GM12878 (cell line): Measurements from ENCODE around the gene PAX7. TPM values are rescaled to one million over a fixed set of nuclear protein-coding genes. Genes with fewer than 3 reads are reported as not detected.

Experiments
- ATAC-seq: fragments of 200-7000 bp; cut with Tn5 transposase; 3 replicates; pipeline ENCODE4 v1.9.1; 2020; ENCODE audit warnings: mild to moderate bottlenecking, moderate library complexity
- BruUV-seq: library from RNA; stranded (reverse); fragments of 400-500 nt; replicated peaks from 2 replicates; lab custom pipeline; 2021; lab: Mats Ljungman, UMichigan
- CTCF ChIA-PET: fragments of 300-600 bp; sonication (Branson Sonifier 250); formaldehyde crosslinking; extraction: SDS; loops from one replicate; lab custom pipeline; 2021; ENCODE audit warnings: inconsistent platforms; lab: Yijun Ruan, JAX
- POLR2A ChIA-PET: fragments of 350-600 bp; formaldehyde crosslinking; extraction: SDS; loops from one replicate; lab custom pipeline; 2021; ENCODE audit warnings: inconsistent platforms; lab: Charles Lee
- RAD21 ChIA-PET: fragments of 300-600 bp; sonication (Branson Sonifier 250); formaldehyde crosslinking; loops from one replicate; lab custom pipeline; 2023; ENCODE audit warnings: antibody characterized with exemption; ENCODE audit not compliant: unreplicated experiment; lab: Charles Lee
- SMC1A ChIA-PET: fragments of 300-600 bp; sonication (Branson Sonifier 250); formaldehyde crosslinking; loops from one replicate; lab custom pipeline; 2023; ENCODE audit not compliant: unreplicated experiment, uncharacterized antibody; lab: Charles Lee
- DNase-seq: peaks from one replicate; pipeline ENCODE4 v3.0.0-alpha.2; 2011; ENCODE audit warnings: low read depth, low spot score
- FAIRE-seq: peaks from 3 replicates; lab custom pipeline; 2011; peaks lifted over from hg19 to GRCh38; lab: Jason Lieb, UNC
- H2AFZ ChIP-seq: 2 replicates; pipeline ENCODE4 v1.6.0; 2011; ENCODE audit warnings: low read depth, low read length, control low read depth; ENCODE audit not compliant: control insufficient read depth
- H3K27ac ChIP-seq: 2 replicates; pipeline ENCODE4 v1.5.1; 2011; ENCODE audit warnings: control low read depth; ENCODE audit not compliant: control insufficient read depth, insufficient read depth
- H3K27me3 ChIP-seq, 2 experiments: replicated peaks in 1 of 2; 2 replicates each; pipeline versions ENCODE4 v1.6.0 to v1.6.1; 2011; ENCODE audit warnings: low read length in 1 of 2; ENCODE audit not compliant: control insufficient read depth in 2 of 2, insufficient read depth in 2 of 2
- H3K36me3 ChIP-seq, 2 experiments: 2 replicates each; pipeline ENCODE4 v1.5.1; 2011; ENCODE audit warnings: low read length in 1 of 2; ENCODE audit not compliant: control insufficient read depth in 2 of 2, insufficient read depth in 2 of 2
- H3K4me1 ChIP-seq: 2 replicates; pipeline ENCODE4 v1.6.1; 2011; ENCODE audit warnings: mild to moderate bottlenecking, low read length, moderate library complexity, mixed read lengths; ENCODE audit not compliant: control insufficient read depth, insufficient read depth
- H3K4me2 ChIP-seq: 2 replicates; pipeline ENCODE4 v1.6.0; 2011; ENCODE audit warnings: control low read depth; ENCODE audit not compliant: control insufficient read depth, insufficient read depth
- H3K4me3 ChIP-seq: fragments of 200-600 bp; sonication (generic); 2 replicates; pipeline ENCODE4 v1.5.1; 2016
- H3K79me2 ChIP-seq: 2 replicates; pipeline ENCODE4 v1.6.0; 2011; ENCODE audit warnings: low read length; ENCODE audit not compliant: control insufficient read depth, insufficient read depth
- H3K9ac ChIP-seq: 2 replicates; pipeline ENCODE4 v1.8.0; 2011; ENCODE audit warnings: low read length, control low read depth, mixed read lengths; ENCODE audit not compliant: control insufficient read depth, insufficient read depth
- H3K9me3 ChIP-seq: replicated peaks from 3 replicates; pipeline ENCODE4 v1.5.1; 2011; ENCODE audit warnings: mild to moderate bottlenecking, low read length; ENCODE audit not compliant: control insufficient read depth, insufficient read depth
- H4K20me1 ChIP-seq: 2 replicates; pipeline ENCODE4 v1.6.0; 2011; ENCODE audit not compliant: control insufficient read depth, insufficient read depth
- CHD4 ChIP-seq: fragments of 200-600 bp; sonication (generic); IDR thresholded peaks from 2 replicates; pipeline ENCODE4 v1.6.1; 2016; ENCODE audit warnings: mild to moderate bottlenecking
- FOS ChIP-seq: IDR thresholded peaks from 3 replicates; pipeline ENCODE4 v1.6.1; 2011; ENCODE audit warnings: borderline replicate concordance; ENCODE audit not compliant: insufficient read length; ENCODE audit errors: extremely low read depth
- PAX8 ChIP-seq: fragments of 450-650 bp; IDR thresholded peaks from 2 replicates; pipeline ENCODE4 v1.6.1; 2017; ENCODE audit warnings: mild to moderate bottlenecking, moderate library complexity
- SMAD5 ChIP-seq: IDR thresholded peaks from 2 replicates; pipeline ENCODE4 v1.6.1; 2016; ENCODE audit warnings: antibody characterized with exemption, low read depth
- SUPT20H ChIP-seq: IDR thresholded peaks from 2 replicates; pipeline ENCODE4 v1.6.1; 2011; ENCODE audit warnings: low read depth, mild to moderate bottlenecking, low read length, moderate library complexity, borderline replicate concordance; ENCODE audit not compliant: control insufficient read depth
- YY1 ChIP-seq: IDR thresholded peaks from 2 replicates; pipeline ENCODE4 v1.6.1; 2011; ENCODE audit warnings: low read depth, mild to moderate bottlenecking, low read length
- ZNF687 ChIP-seq: fragments of 450-650 bp; IDR thresholded peaks from 2 replicates; pipeline ENCODE4 v1.6.1; 2017; ENCODE audit warnings: mild to moderate bottlenecking, moderate library complexity
- WGBS: methylation state at CpG from one replicate; pipeline ENCODE4 v1.1.6; 2016; ENCODE audit warnings: low lambda C conversion rate; ENCODE audit not compliant: insufficient replicate concordance, insufficient coverage; ENCODE audit errors: missing lambda C conversion rate; 5-methylcytosine and 5-hydroxymethylcytosine counted together
- in situ Hi-C: fragments of 300-500 bp; cut with MboI; formaldehyde crosslinking; loops from 9 replicates; pipeline ENCODE4 v1.14.3; 2018; ENCODE audit warnings: mixed read lengths
- intact Hi-C: fragments of 100-400 bp; cut with micrococcal nuclease; formaldehyde crosslinking; loops from one replicate; pipeline ENCODE4 v1.14.2; 2022; ENCODE audit not compliant: unreplicated experiment
- polyA plus RNA-seq, 11 experiments: library from polyadenylated mRNA; depleted of rRNA in 4 of 11; unstranded in 6 of 11; stranded (reverse) in 5 of 11; fragments of >200 nt; fragmentation: Nextera tagmentation in 4 of 11; fragmentation: Illumina TruSeq in 1 of 11; extraction: Ambion mirVana in 4 of 11; extraction: Trizol in 1 of 11; gene quantifications; 1 replicate in 1 of 11; 2 replicates in 10 of 11; pipeline versions ENCODE4 v1.2.1 to v1.2.3, GENCODE V29; 2011 to 2016; ENCODE audit warnings: inconsistent platforms in 2 of 11, missing spikeins in 2 of 11, low read depth in 1 of 11
- total RNA-seq, 4 experiments: library from RNA; depleted of rRNA in 3 of 4; stranded (reverse); fragments of >200 nt in 3 of 4; fragmentation: Illumina TruSeq in 1 of 4; extraction: Trizol in 1 of 4; gene quantifications; 2 replicates each; pipeline versions ENCODE4 v1.2.1 to v1.2.3, GENCODE V29; 2013 to 2021

The PAX7 gene
- total and polyA plus RNA-seq, 10 of the 15 experiments (the other 5 are each of a cell fraction or from before 2014, with no cell fraction given) = not detected

- no peak for TF ChIP-seq FOS
- TF ChIP-seq SUPT20H = no peak
- TF ChIP-seq CHD4 = no peak
- TF ChIP-seq YY1 = no peak
- TF ChIP-seq PAX8 = no peak
Measured at GRCh38 chr1:18747671-18748070, 117.0 kb downstream of the PAX7 start (continued).

- ChIA-PET POLR2A (no interaction called here), SMC1A (no interaction called here), CTCF (no interaction called here), RAD21 (no interaction called here)
- Histone ChIP-seq H3K9me3 (no peaks in the 10 kb centered on the region; the same call in 2 of the 3 replicates), H3K36me3 (no peaks in the 10 kb centered on the region), H4K20me1 (no peaks in the 10 kb centered on the region), H2AFZ (no peak overlapping the region), H3K4me2 (no peak overlapping the region), H3K27me3 (no peaks in the 10 kb centered on the region), H3K79me2 (no peaks in the 10 kb centered on the region), H3K9ac (no peak overlapping the region), H3K4me1 (no peaks in the 10 kb centered on the region), H3K4me3 (no peak overlapping the region), H3K27ac (no peak overlapping the region)
- WGBS = 26% methylated on average over 10 of the region's 10 CpGs
- TF ChIP-seq ZNF687 (no peak), SMAD5 (no peak)
- intact Hi-C loops (no loop called here), in situ Hi-C loops (no loop called here)
- no TSS peak for BruUV-seq
- DNase-seq (no peak), ATAC-seq (no peak), FAIRE-seq (no peak)
Measured at GRCh38 chr1:18748435-18748834, 117.8 kb downstream of the PAX7 start.
